HG02938 (cell line): ENCODE measurements around the gene SRF.
"Not testable (repeated sequence)": the region's sequence is repeated elsewhere in the genome, so short reads cannot be mapped to it uniquely, and the experiment has no call there.

ENCODE experiments used
- ATAC-seq: cut with Tn5 transposase; IDR thresholded peaks from one replicate; pipeline ENCODE4 v1.9.1; 2021; ENCODE audit warnings: mild to moderate bottlenecking, moderate library complexity; ENCODE audit not compliant: unreplicated experiment

The SRF gene

GRCh38 chr6:43170931-43171706 is at the start of gene SRF:
Gene SRF, plus strand, starts transcription at chr6:43171269. Its CDS starts 388 bp downstream, at chr6:43171657.
- peak; percentile 58 for ATAC-seq

GRCh38 chr6:43122146-43122545 is 48.9 kb upstream of the SRF start:
- ATAC-seq, result no peak

- no peak for ATAC-seq
Measured at GRCh38 chr6:43123461-43124314, 47.4 kb upstream of the SRF start.

GRCh38 chr6:43124481-43124880 is 46.6 kb upstream of the SRF start:
- ATAC-seq, result no peak

GRCh38 chr6:43125119-43125518 is 46.0 kb upstream of the SRF start:
- no peak for ATAC-seq

GRCh38 chr6:43125555-43125954 is 45.5 kb upstream of the SRF start:
- ATAC-seq, result no peak

GRCh38 chr6:43127180-43127579 is 43.9 kb upstream of the SRF start:
- no peak for ATAC-seq

- ATAC-seq, result no peak
Measured at GRCh38 chr6:43127877-43128276, 43.2 kb upstream of the SRF start.

- ATAC-seq, result no peak
Measured at GRCh38 chr6:43128926-43129325, 42.1 kb upstream of the SRF start.

GRCh38 chr6:43129434-43130194 is 41.5 kb upstream of the SRF start:
- no peak for ATAC-seq

GRCh38 chr6:43130429-43130828 is 40.6 kb upstream of the SRF start:
- no peak for ATAC-seq

GRCh38 chr6:43131379-43131778 is 39.7 kb upstream of the SRF start:
- ATAC-seq, result not testable (repeated sequence)

- ATAC-seq, result no peak
Measured at GRCh38 chr6:43138267-43138666, 32.8 kb upstream of the SRF start.

GRCh38 chr6:43139973-43140372 is 31.1 kb upstream of the SRF start:
- not testable (repeated sequence) for ATAC-seq

- ATAC-seq, result no peak
Measured at GRCh38 chr6:43141644-43142043, 29.4 kb upstream of the SRF start.

- ATAC-seq, result no peak
Measured at GRCh38 chr6:43142101-43142500, 29.0 kb upstream of the SRF start.

GRCh38 chr6:43143235-43144128 is 27.6 kb upstream of the SRF start:
- ATAC-seq, result no peak

- ATAC-seq, result no peak
Measured at GRCh38 chr6:43144879-43145278, 26.2 kb upstream of the SRF start.

- no peak for ATAC-seq
Measured at GRCh38 chr6:43146261-43146660, 24.8 kb upstream of the SRF start.
